Measurements from ENCODE around the gene ATP8B3.

Gene ATP8B3

GRCh38 chr19:1736927-1737326 is 75.1 kb downstream of the ATP8B3 start:
- Mint-ChIP-seq H3K4me3 (no peak overlapping the region), H3K36me3 (ENCODE audit: low read depth) (no peaks in the 10 kb centered on the region), H3K27ac (no peak overlapping the region), H3K4me1 (ENCODE audit: low read depth) (no peaks in the 10 kb centered on the region), H3K9me3 (no peaks in the 10 kb centered on the region), H3K27me3 (ENCODE audit: low read depth) (peaks cover 30% of the 10 kb centered on the region)

GRCh38 chr19:1736280-1736679 is 75.8 kb downstream of the ATP8B3 start:
- H3K4me1 Mint-ChIP-seq (ENCODE audit: low read depth): no peaks in the 10 kb centered on the region
- peaks cover 28% of the 10 kb centered on the region for H3K27me3 Mint-ChIP-seq (ENCODE audit: low read depth)
- H3K4me3 Mint-ChIP-seq: no peak overlapping the region
- H3K9me3 Mint-ChIP-seq: no peaks in the 10 kb centered on the region
- no peaks in the 10 kb centered on the region for H3K36me3 Mint-ChIP-seq (ENCODE audit: low read depth)
- no peak overlapping the region for H3K27ac Mint-ChIP-seq

GRCh38 chr19:1734321-1734966 is 77.6 kb downstream of the ATP8B3 start:
- no peaks in the 10 kb centered on the region for H3K9me3 Mint-ChIP-seq

More at GRCh38 chr19:1734321-1734966, 77.6 kb downstream of the ATP8B3 start:
- no peak overlapping the region for H3K4me3 Mint-ChIP-seq
- no peaks in the 10 kb centered on the region for H3K36me3 Mint-ChIP-seq (ENCODE audit: low read depth)
- peaks cover 23% of the 10 kb centered on the region for H3K27me3 Mint-ChIP-seq (ENCODE audit: low read depth)
- no peak overlapping the region for H3K27ac Mint-ChIP-seq
- no peaks in the 10 kb centered on the region for H3K4me1 Mint-ChIP-seq (ENCODE audit: low read depth)
